ENCODE data around the gene NUP210.

DNA sequence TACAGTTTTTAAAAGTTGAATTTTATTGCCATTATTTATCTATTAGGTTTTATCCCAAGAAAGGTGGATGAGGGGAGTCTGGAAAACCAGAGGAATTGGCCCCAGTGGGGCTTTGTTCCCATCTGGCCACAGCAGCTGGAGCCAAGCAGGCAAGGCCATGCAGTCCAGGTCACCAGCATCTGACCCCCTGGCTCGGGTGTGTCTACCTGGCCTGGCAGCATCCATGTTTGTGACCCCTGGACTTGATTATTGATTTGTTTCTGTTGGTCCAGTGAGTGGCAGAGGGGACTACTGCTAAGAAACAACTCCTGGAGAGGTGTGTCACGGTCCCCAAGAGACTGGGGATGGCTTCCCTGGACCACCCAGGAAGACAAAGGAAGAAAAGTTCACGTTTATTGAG, 111.1 kb downstream of the NUP210 start:
- TF ChIP-seq EZH2 (IDR thresholded peaks at IDR 0.05) (no peak), POLR2AphosphoS5 (IDR thresholded peaks at IDR 0.05; ENCODE audit: borderline replicate concordance, low read depth, low read length) (no peak)

Data from SK-N-MC (cell line).